GM21515 (cell line): ENCODE measurements around the gene LGMN.

Source experiments
- ATAC-seq: cut with Tn5 transposase; IDR thresholded peaks from one replicate; pipeline ENCODE4 v1.9.1; 2021; ENCODE audit not compliant: unreplicated experiment

LGMN gene

GRCh38 chr14:92656306-92657081, 91.9 kb downstream of the LGMN start:
- no peak for ATAC-seq

GRCh38 chr14:92655419-92656201, 92.8 kb downstream of the LGMN start:
- no peak for ATAC-seq

- ATAC-seq, result no peak
These were observed 94.1 kb downstream of the LGMN start for GRCh38 chr14:92654239-92654901.
